Measurements from ENCODE around the gene HELT.
"Not testable (repeated sequence)": the region's sequence is repeated elsewhere in the genome, so short reads cannot be mapped to it uniquely, and the experiment has no call there.

- TF ChIP-seq CTCF (conservative IDR thresholded peaks at IDR 0.05; ENCODE audit: low read depth, low read length); EZH2 (IDR thresholded peaks at IDR 0.05; ENCODE audit: low read length, unreplicated experiment); EZH2phosphoT487 (IDR thresholded peaks at IDR 0.05; ENCODE audit: borderline replicate concordance, low read length): not testable (repeated sequence)
Observed at GRCh38 chr4:184989283-184989682, 29.0 kb upstream of the HELT start.
